ENCODE measurements around the gene ARHGEF17.

The ARHGEF17 gene

GRCh38 chr11:73389916-73390315, 81.8 kb downstream of the ARHGEF17 start:
- no peak for TF ChIP-seq CTCF (IDR thresholded peaks at IDR 0.05; ENCODE audit: low read length, missing control alignments)
- DNase-seq (ENCODE audit: low read depth) = no peak
- H3K4me3 ChIP-seq (replicated peaks; ENCODE audit: low read depth, low read length) = no peak overlapping the region

- H3K4me3 ChIP-seq (replicated peaks; ENCODE audit: low read depth, low read length) = no peak overlapping the region
- no peak for TF ChIP-seq CTCF (IDR thresholded peaks at IDR 0.05; ENCODE audit: low read length, missing control alignments)
- DNase-seq (ENCODE audit: low read depth) = no peak
These were observed 82.8 kb downstream of the ARHGEF17 start for GRCh38 chr11:73390601-73391565.

DNA sequence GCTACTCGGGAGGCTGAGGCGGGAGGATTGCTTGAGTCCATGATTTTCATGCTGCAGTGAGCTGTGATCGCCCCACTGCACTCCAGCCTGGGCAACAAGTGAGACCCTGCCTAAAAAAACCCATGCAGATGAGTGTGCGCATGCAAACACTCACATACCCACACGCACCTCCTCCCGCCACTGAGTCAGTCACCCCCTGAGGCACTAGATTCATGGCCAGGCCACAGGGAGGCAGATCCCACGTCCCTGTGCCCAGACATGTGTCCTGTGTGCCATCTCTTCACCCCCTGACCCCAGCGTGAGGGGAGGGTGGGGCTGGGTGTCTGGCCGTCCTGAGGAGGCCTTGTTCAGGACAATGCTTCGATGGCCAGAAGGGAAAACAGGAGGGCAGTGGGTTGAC, 83.6 kb downstream of the ARHGEF17 start:
- TF ChIP-seq CTCF (IDR thresholded peaks at IDR 0.05; ENCODE audit: low read length, missing control alignments) = no peak
- no peak for DNase-seq (ENCODE audit: low read depth)
- H3K4me3 ChIP-seq (replicated peaks; ENCODE audit: low read depth, low read length) = no peak overlapping the region

DNA sequence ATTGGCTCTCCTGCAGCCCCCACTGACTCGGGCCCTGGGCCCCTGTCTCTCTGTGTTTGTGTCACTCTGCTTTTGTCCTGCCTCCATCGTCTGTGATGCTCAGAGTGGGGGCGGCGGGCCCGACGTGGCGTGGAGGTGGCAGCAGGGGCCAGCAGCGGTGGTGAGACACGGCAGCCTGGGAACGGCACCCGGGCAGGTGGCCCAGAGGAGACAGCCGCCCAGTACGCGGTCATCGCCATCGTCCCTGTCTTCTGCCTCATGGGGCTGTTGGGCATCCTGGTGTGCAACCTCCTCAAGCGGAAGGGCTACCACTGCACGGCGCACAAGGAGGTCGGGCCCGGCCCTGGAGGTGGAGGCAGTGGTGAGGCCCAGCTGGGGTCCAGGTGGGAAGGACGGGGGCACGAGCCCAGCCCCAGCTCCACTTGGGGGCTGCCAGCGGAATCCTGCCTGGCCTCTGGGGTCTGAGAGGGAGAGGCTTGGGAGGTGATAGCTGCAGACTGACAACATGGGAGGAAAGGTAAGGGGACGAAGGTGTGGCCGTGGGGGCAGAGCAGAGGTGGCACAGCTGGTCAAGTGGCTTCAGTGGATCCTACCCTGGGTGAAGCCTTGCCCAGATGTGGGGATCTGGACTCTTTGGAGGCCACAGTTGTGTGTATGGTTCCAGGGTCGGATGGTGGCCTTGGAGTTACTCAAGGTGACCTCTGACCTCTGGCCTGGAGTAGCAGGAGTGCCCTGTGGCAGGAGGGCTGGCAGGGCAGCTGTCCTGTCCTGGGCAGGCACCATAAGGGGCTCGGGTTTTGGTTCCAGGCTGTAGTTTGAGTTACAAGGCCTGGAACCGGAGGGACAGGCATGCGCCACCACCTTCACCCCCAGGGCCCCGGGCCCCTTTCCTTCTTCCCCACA, 84.3 kb downstream of the ARHGEF17 start:
- TF ChIP-seq CTCF (IDR thresholded peaks at IDR 0.05; ENCODE audit: low read length, missing control alignments) = no peak
- DNase-seq (ENCODE audit: low read depth) = no peak
- no peak overlapping the region for H3K4me3 ChIP-seq (replicated peaks; ENCODE audit: low read depth, low read length)

GRCh38 chr11:73393011-73393380, 84.9 kb downstream of the ARHGEF17 start:
- no peak for TF ChIP-seq CTCF (IDR thresholded peaks at IDR 0.05; ENCODE audit: low read length, missing control alignments)
- H3K4me3 ChIP-seq (replicated peaks; ENCODE audit: low read depth, low read length) = no peak overlapping the region
- no peak for DNase-seq (ENCODE audit: low read depth)

DNA sequence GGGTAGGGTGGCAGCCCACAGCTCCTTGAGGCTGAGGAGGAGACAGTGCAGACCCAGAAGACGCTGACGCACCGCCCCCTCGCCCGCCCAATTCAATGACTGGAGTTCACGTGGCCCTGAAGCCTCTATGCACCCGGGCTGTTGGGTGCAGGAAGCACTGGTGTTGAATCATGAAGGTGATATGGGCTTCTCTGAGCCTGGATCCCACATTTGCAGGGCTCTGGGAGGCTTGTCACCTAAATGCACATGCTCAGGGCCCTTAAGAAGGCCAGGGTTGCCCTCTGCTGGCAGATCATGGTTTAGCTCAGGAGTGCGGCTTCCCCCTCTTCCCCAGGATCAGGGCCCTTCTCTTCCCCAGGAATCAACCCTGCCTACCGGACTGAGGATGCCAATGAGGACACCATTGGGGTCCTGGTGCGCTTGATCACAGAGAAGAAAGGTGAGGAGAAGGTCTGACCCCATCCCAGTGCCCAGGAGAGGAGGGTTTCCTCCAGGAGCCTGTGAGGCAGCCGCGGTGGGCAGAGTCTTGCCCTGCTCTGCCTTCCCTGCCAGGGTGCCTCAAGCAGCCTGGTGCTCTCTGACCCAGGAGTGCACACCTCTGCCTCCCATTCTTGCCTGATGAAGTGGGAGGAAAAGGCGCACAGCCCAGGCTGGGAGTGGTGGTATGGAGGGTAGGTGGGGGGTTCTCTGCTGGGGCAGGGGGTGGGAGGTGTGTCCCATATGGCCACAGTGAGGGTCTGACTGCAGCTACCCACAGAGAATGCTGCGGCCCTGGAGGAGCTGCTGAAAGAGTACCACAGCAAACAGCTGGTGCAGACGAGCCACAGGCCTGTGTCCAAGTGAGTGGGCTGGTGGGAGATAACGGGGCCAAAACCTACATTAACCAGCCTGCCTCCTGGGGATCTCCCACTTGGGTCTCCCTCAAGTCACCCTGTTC, 85.7 kb downstream of the ARHGEF17 start:
- DNase-seq (ENCODE audit: low read depth) = peak; percentile 88
- peak; percentile 89 for TF ChIP-seq CTCF (IDR thresholded peaks at IDR 0.05; ENCODE audit: low read length, missing control alignments)
- H3K4me3 ChIP-seq (replicated peaks; ENCODE audit: low read depth, low read length) = no peak overlapping the region
